Retinal pigment epithelial cell (primary cell): ENCODE data around the gene SHC2.
A peak's percentile ranks its signal among the peaks of the same experiment; 100 is the strongest.
"Not testable (repeated sequence)": the region's sequence is repeated elsewhere in the genome, so short reads cannot be mapped to it uniquely, and the experiment has no call there.

Experiments used
- DNase-seq: peaks from one replicate; pipeline ENCODE4 v3.0.0-alpha.2; 2010; ENCODE audit warnings: low read depth
- H3K4me3 ChIP-seq: 2 replicates; pipeline ENCODE4 v1.5.1; 2011; ENCODE audit warnings: mild to moderate bottlenecking, low read length, control low read depth, moderate library complexity
- TF ChIP-seq, protein P1 (sequence below): conservative IDR thresholded peaks from 2 replicates; pipeline ENCODE4 v1.5.1; 2011; ENCODE audit warnings: low read depth, low read length, control low read depth, inconsistent platforms

SHC2 gene

DNA sequence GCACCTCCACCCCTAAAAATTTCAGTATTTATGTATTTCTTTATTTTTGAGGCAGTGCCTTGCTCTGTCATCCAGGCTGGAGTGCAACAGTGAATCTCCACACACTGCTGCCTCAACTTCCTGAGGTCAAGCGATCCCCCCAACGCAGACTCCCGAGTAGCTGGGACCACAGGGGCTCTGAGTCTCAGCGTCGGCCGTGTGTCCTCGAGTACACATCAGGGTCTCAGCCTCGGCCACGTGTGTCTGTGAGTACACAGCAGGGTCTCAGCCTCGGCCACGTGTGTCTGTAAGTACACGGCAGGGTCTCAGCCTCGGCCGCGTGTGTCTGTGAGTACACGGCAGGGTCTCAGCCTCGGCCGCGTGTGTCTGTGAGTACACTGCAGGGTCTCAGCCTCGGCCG, 73.1 kb downstream of the SHC2 start:
- no peak overlapping the region for H3K4me3 ChIP-seq
- TF ChIP-seq, protein P1, sequence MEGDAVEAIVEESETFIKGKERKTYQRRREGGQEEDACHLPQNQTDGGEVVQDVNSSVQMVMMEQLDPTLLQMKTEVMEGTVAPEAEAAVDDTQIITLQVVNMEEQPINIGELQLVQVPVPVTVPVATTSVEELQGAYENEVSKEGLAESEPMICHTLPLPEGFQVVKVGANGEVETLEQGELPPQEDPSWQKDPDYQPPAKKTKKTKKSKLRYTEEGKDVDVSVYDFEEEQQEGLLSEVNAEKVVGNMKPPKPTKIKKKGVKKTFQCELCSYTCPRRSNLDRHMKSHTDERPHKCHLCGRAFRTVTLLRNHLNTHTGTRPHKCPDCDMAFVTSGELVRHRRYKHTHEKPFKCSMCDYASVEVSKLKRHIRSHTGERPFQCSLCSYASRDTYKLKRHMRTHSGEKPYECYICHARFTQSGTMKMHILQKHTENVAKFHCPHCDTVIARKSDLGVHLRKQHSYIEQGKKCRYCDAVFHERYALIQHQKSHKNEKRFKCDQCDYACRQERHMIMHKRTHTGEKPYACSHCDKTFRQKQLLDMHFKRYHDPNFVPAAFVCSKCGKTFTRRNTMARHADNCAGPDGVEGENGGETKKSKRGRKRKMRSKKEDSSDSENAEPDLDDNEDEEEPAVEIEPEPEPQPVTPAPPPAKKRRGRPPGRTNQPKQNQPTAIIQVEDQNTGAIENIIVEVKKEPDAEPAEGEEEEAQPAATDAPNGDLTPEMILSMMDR: no peak
- no peak for DNase-seq

- not testable (repeated sequence) for H3K4me3 ChIP-seq
- peak; percentile 34 for DNase-seq
Measured at GRCh38 chr19:386632-387301, 74.1 kb downstream of the SHC2 start.

GRCh38 chr19:386189-386588, 74.6 kb downstream of the SHC2 start:
- H3K4me3 ChIP-seq, DNase-seq: not testable (repeated sequence)

DNA sequence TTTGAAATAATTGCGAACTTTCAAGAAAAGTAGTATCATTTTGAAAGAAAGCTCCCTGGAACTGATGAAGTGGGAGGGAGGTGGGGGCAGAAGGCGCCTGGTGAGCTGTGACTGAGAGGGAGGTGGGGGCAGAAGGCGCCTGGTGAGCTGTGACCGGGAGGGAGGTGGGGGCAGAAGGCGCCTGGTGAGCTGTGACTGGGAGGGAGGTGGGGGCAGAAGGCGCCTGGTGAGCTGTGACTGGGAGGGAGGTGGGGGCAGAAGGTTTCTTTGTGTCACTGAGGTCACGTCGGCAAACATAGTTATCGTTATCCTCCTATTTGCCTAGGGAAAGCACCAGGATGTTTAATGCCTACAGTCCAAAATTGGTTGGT, 76.0 kb downstream of the SHC2 start:
- TF ChIP-seq, protein P1: no peak
- DNase-seq: no peak
- H3K4me3 ChIP-seq: no peak overlapping the region

GRCh38 chr19:383922-384798, 76.7 kb downstream of the SHC2 start:
- no peak overlapping the region for H3K4me3 ChIP-seq
- DNase-seq: no peak
- TF ChIP-seq, protein P1: peak; percentile 58

DNA sequence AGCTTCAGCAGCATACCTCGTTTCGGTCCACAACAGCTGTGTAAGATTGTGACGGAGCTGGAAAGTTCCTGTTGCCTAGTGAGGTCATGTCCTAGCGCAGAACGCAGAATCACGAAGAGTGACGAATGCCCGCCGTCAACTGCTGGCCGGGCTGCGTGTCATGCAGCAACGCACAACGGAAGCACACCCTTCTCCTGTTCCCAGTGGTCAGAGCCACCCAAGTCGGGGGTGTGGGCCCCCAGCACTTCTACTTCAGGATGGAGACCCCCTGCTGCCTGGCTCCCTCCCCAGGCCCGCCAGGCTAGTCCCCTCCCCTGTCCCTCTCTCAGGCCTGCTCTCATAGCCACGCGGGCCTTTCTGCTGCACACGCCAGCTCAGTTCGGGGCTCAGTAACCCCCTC, 77.8 kb downstream of the SHC2 start:
- no peak for DNase-seq
- TF ChIP-seq, protein P1: no peak
- H3K4me3 ChIP-seq: no peak overlapping the region

- H3K4me3 ChIP-seq, DNase-seq: not testable (repeated sequence)
Measured at GRCh38 chr19:382578-382977, 78.3 kb downstream of the SHC2 start.

GRCh38 chr19:381901-382300, 78.9 kb downstream of the SHC2 start:
- H3K4me3 ChIP-seq, DNase-seq: not testable (repeated sequence)

DNA sequence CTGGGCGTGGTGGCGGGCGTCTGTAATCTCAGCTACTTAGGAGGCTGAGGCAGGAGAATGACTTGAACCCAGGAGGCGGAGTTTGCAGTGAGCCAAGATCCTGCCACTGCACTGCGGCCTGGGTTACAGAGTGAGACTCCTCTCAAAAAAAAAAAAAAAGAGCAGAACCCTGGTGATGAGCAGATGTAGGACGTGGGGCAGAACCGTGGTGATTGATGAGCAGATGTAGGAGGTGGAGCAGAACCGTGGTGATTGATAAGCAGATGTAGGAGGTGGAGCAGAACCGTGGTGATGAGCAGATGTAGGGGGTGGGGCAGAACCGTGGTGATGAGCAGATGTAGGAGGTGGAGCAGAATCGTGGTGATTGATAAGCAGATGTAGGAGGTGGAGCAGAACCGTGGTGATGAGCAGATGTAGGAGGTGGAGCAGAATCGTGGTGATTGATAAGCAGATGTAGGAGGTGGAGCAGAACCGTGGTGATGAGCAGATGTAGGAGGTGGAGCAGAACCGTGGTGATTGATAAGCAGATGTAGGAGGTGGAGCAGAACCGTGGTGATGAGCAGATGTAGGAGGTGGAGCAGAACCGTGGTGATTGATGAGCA, 80.1 kb downstream of the SHC2 start:
- H3K4me3 ChIP-seq, DNase-seq: not testable (repeated sequence)
